Lung microvascular endothelial cell (primary cell): Measurements from ENCODE around the gene FBXL14. TPM values are rescaled to one million over a fixed set of nuclear protein-coding genes. Genes with fewer than 3 reads are reported as not detected.

Experiments
- DNase-seq, 2 donors: peaks; one replicate each; pipeline versions ENCODE4 v3.0.0 to v3.0.0-alpha.2; 2010; ENCODE audit warnings: low read depth in 2 of 2
- total RNA-seq: library from RNA; depleted of rRNA; stranded (reverse); fragments of >200 nt; gene quantifications from 2 replicates; pipeline ENCODE4 v1.2.1, GENCODE V29; 2014

FBXL14 gene
- total RNA-seq, 1 donor from 2014 or later: 15.5 TPM

- DNase-seq: peak; percentile 47 to 53
Observed at GRCh38 chr12:1593174-1594005, 991 bp downstream of the FBXL14 start.

- peak; percentile 43 to 72 for DNase-seq
Observed at GRCh38 chr12:1592444-1593173, 1.8 kb downstream of the FBXL14 start.

GRCh38 chr12:1591543-1591942, 2.8 kb downstream of the FBXL14 start:
- no peak for DNase-seq

GRCh38 chr12:1591034-1591433, 3.3 kb downstream of the FBXL14 start:
- peak; percentile 35 to 64 for DNase-seq

- no peak for DNase-seq
Observed at GRCh38 chr12:1590221-1590979, 4.0 kb downstream of the FBXL14 start.

GRCh38 chr12:1588575-1588947, 5.8 kb downstream of the FBXL14 start:
- DNase-seq: no peak

GRCh38 chr12:1587927-1588574, 6.3 kb downstream of the FBXL14 start:
- no peak for DNase-seq

GRCh38 chr12:1584326-1584725, 10.1 kb downstream of the FBXL14 start:
- no peak for DNase-seq

GRCh38 chr12:1583421-1584078, 10.8 kb downstream of the FBXL14 start:
- peak; percentile 92 to 93 for DNase-seq

GRCh38 chr12:1582709-1583050, 11.7 kb downstream of the FBXL14 start:
- no peak for DNase-seq

- DNase-seq: no peak
Observed at GRCh38 chr12:1581973-1582708, 12.2 kb downstream of the FBXL14 start.

- DNase-seq: no peak
Observed at GRCh38 chr12:1580526-1580925, 13.9 kb downstream of the FBXL14 start.

- DNase-seq: peak in 1 of 2 donors; percentile 45
Observed at GRCh38 chr12:1579651-1580435, 14.5 kb downstream of the FBXL14 start.

GRCh38 chr12:1576410-1577241, 17.8 kb downstream of the FBXL14 start:
- DNase-seq: no peak

GRCh38 chr12:1575408-1576401, 18.7 kb downstream of the FBXL14 start:
- no peak for DNase-seq

- DNase-seq: no peak
Observed at GRCh38 chr12:1574865-1575259, 19.5 kb downstream of the FBXL14 start.
